Superior temporal gyrus (tissue), 1 donor: Measurements from ENCODE around the gene HOXA3.

Source experiments
- DNase-seq: peaks from one replicate; pipeline ENCODE4 v3.0.0-alpha.2; 2016; ENCODE audit errors: extremely low spot score

HOXA3 gene

GRCh38 chr7:27166531-27167505, 14.4 kb upstream of the HOXA3 start:
- no peak for DNase-seq

- no peak for DNase-seq
Measured at GRCh38 chr7:27165996-27166530, 13.7 kb upstream of the HOXA3 start.

DNA sequence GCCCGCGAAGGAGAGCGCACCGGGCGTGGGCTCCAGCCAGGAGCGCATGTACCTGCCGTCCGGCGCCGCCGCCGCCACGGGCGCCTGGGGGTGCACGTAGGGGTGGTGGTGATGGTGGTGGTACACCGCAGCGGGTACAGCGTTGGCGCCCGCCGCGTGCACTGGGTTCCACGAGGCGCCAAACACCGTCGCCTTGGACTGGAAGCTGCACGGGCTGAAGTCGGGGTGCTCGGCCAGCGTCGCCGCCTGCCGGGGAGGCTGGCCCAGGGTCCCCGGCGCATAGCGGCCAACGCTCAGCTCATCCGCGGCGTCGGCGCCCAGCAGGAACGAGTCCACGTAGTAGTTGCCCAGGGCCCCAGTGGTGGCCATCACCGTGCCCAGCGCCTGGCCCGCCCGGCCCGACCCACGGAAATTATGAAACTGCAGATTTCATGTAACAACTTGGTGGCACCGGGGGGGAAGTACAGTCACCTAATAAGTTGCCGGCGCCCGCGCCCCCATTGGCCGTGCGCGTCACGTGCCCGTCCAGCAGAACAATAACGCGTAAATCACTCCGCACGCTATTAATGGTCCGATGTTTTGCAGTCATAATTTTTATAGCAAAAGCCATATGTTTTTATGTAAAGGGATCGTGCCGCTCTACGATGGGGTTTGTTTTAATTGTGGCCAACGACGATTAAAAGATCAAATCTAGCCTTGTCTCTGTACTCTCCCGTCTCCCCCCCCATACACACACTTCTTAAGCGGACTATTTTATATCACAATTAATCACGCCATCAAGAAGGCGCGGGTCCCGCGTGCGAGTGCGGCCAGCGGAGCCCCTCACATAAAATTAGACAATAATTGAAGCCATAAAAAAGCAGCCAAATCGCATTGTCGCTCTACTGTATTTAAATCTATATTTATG, 13.0 kb upstream of the HOXA3 start, which contains the start of gene HOXA9:
Gene HOXA9, minus strand, starts transcription at position 449 of the 907 bp plus-strand sequence. Its CDS starts 80 bp downstream, at position 369.
- DNase-seq = no peak

DNA sequence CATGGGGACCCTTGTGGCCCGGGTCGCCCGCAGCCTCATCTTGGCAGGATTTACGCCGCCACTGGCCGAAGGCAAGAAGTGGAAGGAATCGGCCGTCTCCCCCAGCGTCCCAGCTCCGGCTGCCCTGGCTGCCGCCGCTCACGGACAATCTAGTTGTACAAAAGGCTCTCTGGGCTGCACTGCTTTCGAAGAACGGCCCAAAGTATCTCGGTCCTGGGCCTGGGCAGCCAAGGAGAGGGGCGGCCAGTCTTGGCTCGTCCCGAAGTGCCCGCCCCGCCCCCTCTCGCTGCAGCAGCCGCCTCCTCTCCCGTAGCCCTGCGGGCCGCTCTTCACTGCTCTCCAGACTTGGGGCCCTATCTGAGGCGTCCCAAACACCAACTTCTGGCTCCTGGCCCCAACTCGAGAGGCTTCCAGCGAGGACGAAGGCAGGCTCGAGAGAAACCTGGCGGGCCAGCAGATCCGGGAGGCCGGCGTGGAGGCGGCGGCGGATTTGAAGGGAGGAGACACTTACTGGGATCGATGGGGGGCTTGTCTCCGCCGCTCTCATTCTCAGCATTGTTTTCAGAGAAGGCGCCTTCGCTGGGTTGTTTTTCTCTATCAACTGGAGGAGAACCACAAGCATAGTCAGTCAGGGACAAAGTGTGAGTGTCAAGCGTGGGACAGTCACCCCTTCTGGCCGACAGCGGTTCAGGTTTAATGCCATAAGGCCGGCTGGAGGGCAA, 12.1 kb upstream of the HOXA3 start:
- no peak for DNase-seq

- DNase-seq = no peak
Measured at GRCh38 chr7:27164045-27164366, 11.6 kb upstream of the HOXA3 start.

DNA sequence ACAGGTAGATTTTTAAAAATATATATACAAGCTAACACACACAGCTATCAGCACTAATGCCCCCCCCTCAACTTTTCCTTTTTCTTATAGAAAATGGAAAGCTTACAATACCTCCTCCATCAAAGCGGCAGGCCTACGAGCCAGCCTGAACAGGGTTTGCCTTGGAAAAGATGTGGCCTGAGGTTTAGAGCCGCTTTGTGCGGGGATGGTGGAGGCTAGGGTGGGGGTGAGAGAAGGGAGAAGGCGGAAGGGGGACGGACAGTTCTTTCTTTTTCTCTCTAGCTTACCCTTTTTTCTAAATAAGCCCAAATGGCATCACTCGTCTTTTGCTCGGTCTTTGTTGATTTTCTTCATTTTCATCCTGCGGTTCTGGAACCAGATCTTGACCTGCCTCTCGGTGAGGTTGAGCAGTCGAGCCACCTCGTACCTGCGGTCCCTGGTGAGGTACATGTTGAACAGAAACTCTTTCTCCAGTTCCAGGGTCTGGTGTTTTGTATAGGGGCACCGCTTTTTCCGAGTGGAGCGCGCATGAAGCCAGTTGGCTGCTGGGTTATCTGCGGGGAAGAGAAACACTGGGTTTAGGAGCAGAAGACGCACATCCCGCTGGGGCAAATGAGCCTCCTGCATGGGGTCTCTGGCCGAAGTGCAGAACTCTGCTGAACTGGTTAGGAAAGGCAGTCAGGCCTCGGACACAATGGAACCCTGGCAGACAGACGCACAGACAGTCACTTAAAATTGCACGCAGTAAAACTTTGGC, 11.1 kb upstream of the HOXA3 start:
- no peak for DNase-seq

DNA sequence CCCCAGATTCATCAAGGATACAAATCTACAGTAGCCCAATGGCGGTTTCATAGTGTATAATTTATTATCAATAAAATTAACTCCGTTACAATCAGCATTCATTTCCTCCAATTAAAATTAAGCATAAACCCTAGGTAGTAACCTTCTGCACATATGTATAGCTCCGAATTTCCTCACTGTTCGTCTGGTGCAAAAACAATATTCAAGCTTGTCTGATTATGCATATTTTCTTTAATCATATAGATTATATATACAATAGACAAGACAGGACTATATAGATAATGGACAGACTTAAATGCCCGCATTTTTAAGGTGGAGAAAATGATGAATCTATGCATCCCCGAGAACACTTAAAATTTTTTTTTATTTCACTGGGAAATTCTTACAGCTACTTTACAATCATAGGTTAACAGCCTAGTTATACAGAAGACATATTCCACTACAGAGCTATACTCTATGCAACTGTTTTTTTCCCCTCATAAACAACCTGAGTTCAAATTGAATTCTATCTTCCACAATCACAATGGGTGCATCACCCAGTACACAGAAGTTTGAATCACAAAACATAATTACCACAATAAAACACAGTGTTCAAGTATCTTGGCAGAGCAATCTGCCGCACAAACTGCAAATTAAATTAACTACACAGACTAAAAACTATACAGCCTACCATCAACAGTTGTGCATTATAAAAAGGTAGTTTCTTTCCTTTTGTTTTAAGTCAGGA, 10.3 kb upstream of the HOXA3 start:
- DNase-seq = no peak

DNA sequence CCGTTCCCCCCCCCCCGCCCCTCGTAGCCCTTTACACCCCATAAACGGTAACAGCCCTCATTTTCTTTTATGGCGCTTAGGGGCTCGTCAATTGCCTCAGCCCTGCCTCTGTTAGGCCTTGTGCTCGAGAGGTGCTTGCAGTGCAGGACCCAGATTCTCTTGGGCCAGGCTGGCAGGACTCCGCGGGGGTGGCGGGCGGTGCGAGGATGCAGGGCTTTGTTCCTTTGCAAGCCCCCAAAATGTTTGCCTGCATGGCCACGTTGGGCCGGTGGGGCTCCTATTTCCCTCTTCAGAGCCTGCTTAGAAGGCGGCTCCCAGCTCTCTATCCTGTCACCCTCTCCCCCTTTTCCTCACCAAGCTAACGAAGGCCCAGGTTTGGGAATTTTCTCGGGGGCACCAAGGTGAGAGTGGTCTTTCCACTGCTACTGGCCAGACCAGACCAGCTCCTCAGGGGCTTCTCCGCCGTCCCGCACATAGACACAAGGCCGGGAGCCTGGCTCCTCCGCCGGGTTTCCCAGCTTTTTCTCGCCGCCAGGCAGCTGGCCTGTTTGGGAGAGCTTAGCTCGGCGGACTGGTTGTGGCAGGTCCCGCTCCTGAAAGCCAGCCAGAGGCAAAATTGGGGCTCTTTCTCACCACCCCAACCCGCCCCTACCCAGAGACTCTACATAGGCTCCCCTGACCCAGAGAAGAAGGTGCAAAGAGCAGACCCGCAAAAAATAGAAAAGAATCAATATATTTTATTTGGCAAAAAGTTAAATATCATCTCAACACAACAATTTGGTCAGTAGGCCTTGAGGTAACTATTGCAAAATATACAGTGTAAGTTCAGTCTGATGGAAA, 9.6 kb upstream of the HOXA3 start:
- DNase-seq = no peak

- no peak for DNase-seq
Measured at GRCh38 chr7:27161214-27161720, 8.9 kb upstream of the HOXA3 start.

- peak; percentile 80 for DNase-seq
Measured at GRCh38 chr7:27160546-27161213, 8.3 kb upstream of the HOXA3 start.

- DNase-seq = no peak
Measured at GRCh38 chr7:27160145-27160545, 7.8 kb upstream of the HOXA3 start.

DNA sequence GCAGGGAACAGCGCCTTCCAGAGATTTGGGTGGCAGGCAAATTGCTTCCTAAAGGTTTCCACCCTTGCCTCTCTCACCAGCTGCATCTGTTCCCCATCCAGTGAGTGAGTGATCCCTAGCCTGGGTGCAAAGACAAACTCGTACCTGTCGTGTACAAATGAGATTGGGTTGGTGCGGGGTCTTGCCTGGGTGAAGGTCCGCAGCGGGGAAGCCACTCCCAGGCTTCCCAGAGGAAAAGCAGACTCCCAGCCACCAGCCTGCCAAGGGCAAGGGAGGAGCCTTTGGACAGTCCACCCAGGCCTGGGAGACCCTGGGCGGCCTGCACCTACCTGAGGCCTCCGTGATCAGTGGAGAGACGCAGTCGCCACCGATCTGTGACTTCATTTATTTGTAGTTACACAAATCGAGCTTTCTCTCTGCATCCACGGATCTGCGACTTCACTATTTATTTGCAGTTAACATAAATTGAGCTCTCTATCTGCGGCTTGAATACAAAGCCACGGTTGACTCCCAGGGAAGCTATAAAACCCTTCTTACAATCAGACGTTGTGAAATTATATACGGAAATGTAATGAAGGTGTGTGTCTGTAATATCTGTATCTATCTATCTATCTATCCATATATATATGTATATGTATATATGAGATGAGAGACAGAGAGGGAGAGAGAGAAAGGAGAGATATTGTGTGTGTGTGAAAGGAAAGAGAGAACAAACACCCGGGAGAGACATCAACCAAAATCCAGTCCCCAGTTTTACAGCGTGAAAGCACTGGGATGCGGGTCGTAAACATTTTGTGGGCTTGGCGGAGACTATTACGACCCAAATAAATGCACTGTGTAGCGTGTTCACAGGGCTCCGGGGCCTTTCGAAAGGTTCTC, 7.1 kb upstream of the HOXA3 start:
- no peak for DNase-seq

DNA sequence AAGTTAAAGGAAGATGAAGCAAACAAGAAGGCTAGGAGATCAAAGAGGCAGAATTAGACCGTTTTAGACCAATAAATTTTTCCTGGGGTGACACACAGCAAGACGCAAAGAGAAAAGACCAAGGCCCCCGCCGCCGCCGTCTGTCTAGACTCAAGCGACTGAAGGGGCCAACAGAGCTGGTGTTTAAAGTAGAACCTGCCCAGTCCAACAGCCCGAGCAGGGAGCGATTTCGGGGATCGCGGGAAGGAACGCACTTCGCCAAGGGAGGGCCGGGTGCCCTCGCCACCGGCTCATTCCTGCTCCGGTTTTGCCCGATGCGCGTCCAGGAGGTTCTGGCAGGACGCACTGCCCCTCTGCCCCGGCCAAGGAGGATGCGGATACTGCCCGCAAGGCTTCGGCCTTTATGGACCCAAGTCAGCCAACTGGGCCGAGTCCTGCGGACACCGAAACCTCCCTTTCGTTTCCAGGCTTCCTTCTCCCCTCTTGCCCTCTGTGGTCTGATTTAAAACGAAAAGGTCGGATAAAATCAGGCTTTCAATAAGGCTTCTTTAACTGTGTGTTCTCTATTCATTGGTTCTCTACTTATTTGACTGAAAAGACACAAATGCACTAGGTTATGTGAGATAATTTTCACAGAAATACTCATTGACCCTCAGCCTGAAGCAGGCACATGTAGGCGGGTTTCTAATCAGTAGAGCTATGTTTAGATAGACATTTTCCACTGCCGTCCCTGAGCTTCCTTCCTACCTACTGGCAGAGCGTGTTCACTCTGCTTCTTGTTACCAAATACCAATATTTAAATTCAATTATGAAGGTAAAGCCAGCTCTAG, 6.3 kb upstream of the HOXA3 start:
- DNase-seq = no peak

- DNase-seq = no peak
Measured at GRCh38 chr7:27157702-27158431, 5.5 kb upstream of the HOXA3 start.

DNA sequence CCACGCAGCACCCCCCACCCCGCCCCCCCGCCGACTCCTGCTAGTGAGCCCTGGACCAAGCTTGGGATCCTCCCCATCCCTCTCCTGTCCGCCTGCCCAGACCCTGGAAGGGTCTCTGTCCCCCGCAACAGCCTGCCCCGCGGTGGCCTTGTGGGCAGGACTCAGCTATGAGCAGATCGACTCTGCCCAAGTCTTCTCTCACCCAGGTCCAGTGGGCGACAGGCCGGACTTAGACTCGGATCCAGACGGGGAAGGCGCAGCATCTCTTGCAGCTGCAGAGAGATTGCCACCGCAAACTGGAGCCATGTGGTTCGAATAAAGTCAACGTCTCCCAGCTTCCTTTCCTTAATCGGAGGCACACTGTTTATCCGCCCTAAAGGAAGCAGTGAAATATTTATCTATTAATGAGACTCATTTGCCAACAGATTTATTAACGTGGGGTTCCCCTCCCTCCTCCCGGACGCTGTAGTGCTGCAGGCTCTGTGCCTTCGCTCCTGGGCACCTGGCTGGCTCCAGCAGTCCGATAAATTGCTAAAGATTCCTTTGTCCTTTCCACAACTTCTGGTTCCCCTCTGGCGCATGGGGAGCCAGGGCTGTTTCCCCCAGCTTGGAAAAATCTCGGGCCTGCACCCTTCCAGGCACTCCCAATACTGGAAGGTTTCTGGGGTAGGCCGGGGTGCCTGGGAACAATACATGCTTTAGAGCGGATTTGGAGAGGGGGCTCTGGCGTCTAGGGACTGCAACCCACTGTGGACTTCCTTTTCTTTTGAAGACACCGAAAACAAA, 4.7 kb upstream of the HOXA3 start:
- DNase-seq = no peak
